ENCODE data around the gene VPS29. TPM values are rescaled to one million over a fixed set of nuclear protein-coding genes. Genes with fewer than 3 reads are reported as not detected.

Gene VPS29
- total and polyA plus RNA-seq, 9 of the 15 experiments (the other 6 are each of a cell fraction or from before 2014, with no cell fraction given): 85.8 to 638 (median 272) TPM

DNA sequence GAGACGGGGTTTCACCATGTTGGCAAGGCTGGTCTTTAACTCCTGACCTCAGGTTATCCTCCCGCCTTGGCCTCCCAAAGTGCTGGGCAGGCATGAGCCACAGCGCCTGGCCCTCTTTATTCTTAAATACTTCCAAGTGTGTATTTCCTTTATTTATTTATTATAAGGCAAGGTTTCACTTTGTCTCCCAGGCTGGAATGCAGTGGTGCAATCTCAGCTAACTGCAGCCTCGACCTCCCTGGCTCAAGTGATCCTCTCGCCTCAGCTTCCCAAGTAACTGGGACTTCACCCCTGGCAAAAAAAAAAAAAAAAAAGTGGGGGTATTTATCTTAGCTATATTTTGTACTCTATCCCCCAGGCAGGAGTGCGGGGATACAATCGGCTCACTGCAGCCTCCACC is 26.5 kb downstream of the VPS29 start:
- WGBS (ENCODE audit: insufficient coverage, low coverage, missing lambda C conversion rate): 100% methylated on average over 7 of the region's 7 CpGs
- no peak overlapping the region for H2AFZ ChIP-seq (ENCODE audit: low read depth, low read length)
- no TSS peak for BruUV-seq (replicated peaks)
- intact Hi-C loops (cut with micrococcal nuclease) (no loop called here), in situ Hi-C loops (cut with MboI) (no loop called here)
- ATAC-seq (no peak), FAIRE-seq (no peak), DNase-seq (ENCODE audit: extremely low read depth in 1 of 4, low spot score in 3 of 4) (no peak)
- H4K20me1 ChIP-seq (replicated peaks; ENCODE audit: control insufficient read depth, insufficient read depth, low read length): no peaks in the 10 kb centered on the region
- H3K4me1 ChIP-seq (replicated peaks in 1 of 2; ENCODE audit: control insufficient read depth in 2 of 2, insufficient read depth in 2 of 2, low read length in 2 of 2): peaks cover 0 to under 1% of the 10 kb centered on the region in 2 experiments; a peak in 3 of 5 replicates
- H3K36me3 ChIP-seq (ENCODE audit: control insufficient read depth, insufficient read depth, low read length): peaks cover 30% of the 10 kb centered on the region; the same call in 2 of the 3 replicates
- H3K79me2 ChIP-seq (ENCODE audit: control insufficient read depth, insufficient read depth, low read length): peaks cover 20% of the 10 kb centered on the region
- no peak overlapping the region for H3K4me3 ChIP-seq
- ChIA-PET CTCF (ENCODE audit: low intra/inter-chr PET ratio) (no interaction called here), POLR2A (interaction anchor here (0.7 kb wide), 1 partner anchor 121 kb away, joined by 4 read pairs; no protein-coding TSS in a partner anchor)
- TF ChIP-seq ZNF778 (CRISPR knock-in tag; IDR thresholded peaks at IDR 0.05) (no peak), ZNF121 (CRISPR knock-in tag; conservative IDR thresholded peaks at IDR 0.05) (no peak), GATAD2B (IDR thresholded peaks at IDR 0.05; ENCODE audit: borderline replicate concordance) (no peak), ZNF253 (CRISPR knock-in tag; conservative IDR thresholded peaks at IDR 0.05) (no peak), CHD4 (IDR thresholded peaks at IDR 0.05; ENCODE audit: insufficient read depth, insufficient replicate concordance, low read depth, low read length, poor library complexity, severe bottlenecking) (no peak)
- TF ChIP-seq, protein P1, sequence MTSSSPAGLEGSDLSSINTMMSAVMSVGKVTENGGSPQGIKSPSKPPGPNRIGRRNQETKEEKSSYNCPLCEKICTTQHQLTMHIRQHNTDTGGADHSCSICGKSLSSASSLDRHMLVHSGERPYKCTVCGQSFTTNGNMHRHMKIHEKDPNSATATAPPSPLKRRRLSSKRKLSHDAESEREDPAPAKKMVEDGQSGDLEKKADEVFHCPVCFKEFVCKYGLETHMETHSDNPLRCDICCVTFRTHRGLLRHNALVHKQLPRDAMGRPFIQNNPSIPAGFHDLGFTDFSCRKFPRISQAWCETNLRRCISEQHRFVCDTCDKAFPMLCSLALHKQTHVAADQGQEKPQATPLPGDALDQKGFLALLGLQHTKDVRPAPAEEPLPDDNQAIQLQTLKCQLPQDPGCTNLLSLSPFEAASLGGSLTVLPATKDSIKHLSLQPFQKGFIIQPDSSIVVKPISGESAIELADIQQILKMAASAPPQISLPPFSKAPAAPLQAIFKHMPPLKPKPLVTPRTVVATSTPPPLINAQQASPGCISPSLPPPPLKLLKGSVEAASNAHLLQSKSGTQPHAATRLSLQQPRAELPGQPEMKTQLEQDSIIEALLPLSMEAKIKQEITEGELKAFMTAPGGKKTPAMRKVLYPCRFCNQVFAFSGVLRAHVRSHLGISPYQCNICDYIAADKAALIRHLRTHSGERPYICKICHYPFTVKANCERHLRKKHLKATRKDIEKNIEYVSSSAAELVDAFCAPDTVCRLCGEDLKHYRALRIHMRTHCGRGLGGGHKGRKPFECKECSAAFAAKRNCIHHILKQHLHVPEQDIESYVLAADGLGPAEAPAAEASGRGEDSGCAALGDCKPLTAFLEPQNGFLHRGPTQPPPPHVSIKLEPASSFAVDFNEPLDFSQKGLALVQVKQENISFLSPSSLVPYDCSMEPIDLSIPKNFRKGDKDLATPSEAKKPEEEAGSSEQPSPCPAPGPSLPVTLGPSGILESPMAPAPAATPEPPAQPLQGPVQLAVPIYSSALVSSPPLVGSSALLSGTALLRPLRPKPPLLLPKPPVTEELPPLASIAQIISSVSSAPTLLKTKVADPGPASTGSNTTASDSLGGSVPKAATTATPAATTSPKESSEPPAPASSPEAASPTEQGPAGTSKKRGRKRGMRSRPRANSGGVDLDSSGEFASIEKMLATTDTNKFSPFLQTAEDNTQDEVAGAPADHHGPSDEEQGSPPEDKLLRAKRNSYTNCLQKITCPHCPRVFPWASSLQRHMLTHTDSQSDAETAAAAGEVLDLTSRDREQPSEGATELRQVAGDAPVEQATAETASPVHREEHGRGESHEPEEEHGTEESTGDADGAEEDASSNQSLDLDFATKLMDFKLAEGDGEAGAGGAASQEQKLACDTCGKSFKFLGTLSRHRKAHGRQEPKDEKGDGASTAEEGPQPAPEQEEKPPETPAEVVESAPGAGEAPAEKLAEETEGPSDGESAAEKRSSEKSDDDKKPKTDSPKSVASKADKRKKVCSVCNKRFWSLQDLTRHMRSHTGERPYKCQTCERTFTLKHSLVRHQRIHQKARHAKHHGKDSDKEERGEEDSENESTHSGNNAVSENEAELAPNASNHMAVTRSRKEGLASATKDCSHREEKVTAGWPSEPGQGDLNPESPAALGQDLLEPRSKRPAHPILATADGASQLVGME (CRISPR knock-in tag; IDR thresholded peaks at IDR 0.05): no peak
- TF ChIP-seq, protein P2, sequence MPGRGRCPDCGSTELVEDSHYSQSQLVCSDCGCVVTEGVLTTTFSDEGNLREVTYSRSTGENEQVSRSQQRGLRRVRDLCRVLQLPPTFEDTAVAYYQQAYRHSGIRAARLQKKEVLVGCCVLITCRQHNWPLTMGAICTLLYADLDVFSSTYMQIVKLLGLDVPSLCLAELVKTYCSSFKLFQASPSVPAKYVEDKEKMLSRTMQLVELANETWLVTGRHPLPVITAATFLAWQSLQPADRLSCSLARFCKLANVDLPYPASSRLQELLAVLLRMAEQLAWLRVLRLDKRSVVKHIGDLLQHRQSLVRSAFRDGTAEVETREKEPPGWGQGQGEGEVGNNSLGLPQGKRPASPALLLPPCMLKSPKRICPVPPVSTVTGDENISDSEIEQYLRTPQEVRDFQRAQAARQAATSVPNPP (IDR thresholded peaks at IDR 0.05; ENCODE audit: borderline replicate concordance, insufficient read depth, insufficient read length): no peak
- TF ChIP-seq, protein P3, sequence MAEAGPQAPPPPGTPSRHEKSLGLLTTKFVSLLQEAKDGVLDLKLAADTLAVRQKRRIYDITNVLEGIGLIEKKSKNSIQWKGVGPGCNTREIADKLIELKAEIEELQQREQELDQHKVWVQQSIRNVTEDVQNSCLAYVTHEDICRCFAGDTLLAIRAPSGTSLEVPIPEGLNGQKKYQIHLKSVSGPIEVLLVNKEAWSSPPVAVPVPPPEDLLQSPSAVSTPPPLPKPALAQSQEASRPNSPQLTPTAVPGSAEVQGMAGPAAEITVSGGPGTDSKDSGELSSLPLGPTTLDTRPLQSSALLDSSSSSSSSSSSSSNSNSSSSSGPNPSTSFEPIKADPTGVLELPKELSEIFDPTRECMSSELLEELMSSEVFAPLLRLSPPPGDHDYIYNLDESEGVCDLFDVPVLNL (CRISPR knock-in tag; IDR thresholded peaks at IDR 0.05; ENCODE audit: low read depth): no peak
- TF ChIP-seq, protein P4, sequence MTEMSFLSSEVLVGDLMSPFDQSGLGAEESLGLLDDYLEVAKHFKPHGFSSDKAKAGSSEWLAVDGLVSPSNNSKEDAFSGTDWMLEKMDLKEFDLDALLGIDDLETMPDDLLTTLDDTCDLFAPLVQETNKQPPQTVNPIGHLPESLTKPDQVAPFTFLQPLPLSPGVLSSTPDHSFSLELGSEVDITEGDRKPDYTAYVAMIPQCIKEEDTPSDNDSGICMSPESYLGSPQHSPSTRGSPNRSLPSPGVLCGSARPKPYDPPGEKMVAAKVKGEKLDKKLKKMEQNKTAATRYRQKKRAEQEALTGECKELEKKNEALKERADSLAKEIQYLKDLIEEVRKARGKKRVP (CRISPR knock-in tag; IDR thresholded peaks at IDR 0.05): no peak
- no peak overlapping the region for H3K27ac ChIP-seq (ENCODE audit: extremely low read depth, low read depth, low read length)
- no peak overlapping the region for H3K4me2 ChIP-seq (ENCODE audit: insufficient read depth, low read length)
- H3K27me3 ChIP-seq (ENCODE audit: control insufficient read depth in 2 of 2, insufficient read depth in 2 of 2, low read length in 2 of 2): no peaks in the 10 kb centered on the region
- H3K9me1 ChIP-seq (ENCODE audit: control insufficient read depth, insufficient read depth, low read length): no peaks in the 10 kb centered on the region
- no peak overlapping the region; a peak in 1 of 4 replicates for H3K9ac ChIP-seq (ENCODE audit: insufficient read depth in 1 of 2, low read depth in 2 of 2, low read length in 2 of 2)
- H3K9me3 ChIP-seq (replicated peaks; ENCODE audit: control insufficient read depth, insufficient read depth, low read depth, low read length): no peaks in the 10 kb centered on the region

Measured in K562 (cell line).